LNCAP (cell line): ENCODE data around the gene GGTA1.
A peak's percentile ranks its signal among the peaks of the same experiment; 100 is the strongest.

ENCODE experiments used
- CTCF ChIP-seq: fragments of 450-650 bp; IDR thresholded peaks from 2 replicates; pipeline ENCODE4 v1.5.1; 2017; ENCODE audit warnings: mild to moderate bottlenecking

Gene GGTA1

GRCh38 chr9:121439711-121440664 is 59.7 kb downstream of the GGTA1 start:
- peak; percentile 38 for TF ChIP-seq CTCF

- TF ChIP-seq CTCF = no peak
These were observed 60.6 kb downstream of the GGTA1 start for GRCh38 chr9:121439016-121439415.

- TF ChIP-seq CTCF = no peak
These were observed 61.8 kb downstream of the GGTA1 start for GRCh38 chr9:121437891-121438290.

GRCh38 chr9:121434969-121435368 is 64.7 kb downstream of the GGTA1 start:
- no peak for TF ChIP-seq CTCF

- no peak for TF ChIP-seq CTCF
These were observed 71.7 kb downstream of the GGTA1 start for GRCh38 chr9:121427899-121428298.

GRCh38 chr9:121424024-121424432 is 75.6 kb downstream of the GGTA1 start:
- no peak for TF ChIP-seq CTCF

- no peak for TF ChIP-seq CTCF
These were observed 87.7 kb downstream of the GGTA1 start for GRCh38 chr9:121411993-121412392.
